HFFc6 (cell line): ENCODE measurements around the gene HTR6. TPM values are rescaled to one million over a fixed set of nuclear protein-coding genes. Genes with fewer than 3 reads are reported as not detected.

Experiments
- DNase-seq: peaks from one replicate; pipeline ENCODE4 v3.0.0-alpha.2; 2018
- H3K27ac Mint-ChIP-seq: 2 replicates; pipeline ENCODE4 v1.8.0; 2020; ENCODE audit warnings: mild to moderate bottlenecking, mixed read lengths
- H3K27me3 Mint-ChIP-seq: 2 replicates; pipeline ENCODE4 v1.8.0; 2021; ENCODE audit warnings: mild to moderate bottlenecking, moderate library complexity, mixed read lengths; ENCODE audit not compliant: insufficient read depth
- H3K36me3 Mint-ChIP-seq: 2 replicates; pipeline ENCODE4 v1.8.0; 2021; ENCODE audit warnings: low read depth, mixed read lengths
- H3K4me1 Mint-ChIP-seq: 2 replicates; pipeline ENCODE4 v1.8.0; 2020; ENCODE audit warnings: low read depth, mixed read lengths
- H3K4me3 Mint-ChIP-seq: 2 replicates; pipeline ENCODE4 v1.8.0; 2020; ENCODE audit warnings: mild to moderate bottlenecking, moderate library complexity, mixed read lengths
- H3K9me3 Mint-ChIP-seq: 2 replicates; pipeline ENCODE4 v1.8.0; 2020; ENCODE audit warnings: mild to moderate bottlenecking, mixed read lengths
- CTCF ChIP-seq: fragments of 200-600 bp; sonication (generic); IDR thresholded peaks from 2 replicates; pipeline ENCODE4 v1.5.0; 2021; ENCODE audit warnings: antibody characterized with exemption, mild to moderate bottlenecking
- total RNA-seq, 6 experiments: library from RNA; stranded (reverse); fragmentation: NEBNext Ultra II Directional; extraction: Animal tissue kit (Norgen Biotek cat#: 25700); gene quantifications; 2 replicates in 1 of 6; 3 replicates in 5 of 6; pipeline ENCODE4 v1.2.3, GENCODE V29; 2021

HTR6 gene
- total RNA-seq, 6 experiments from 2014 or later: not detected

GRCh38 chr1:19619697-19620384 is 44.8 kb upstream of the HTR6 start:
- no peaks in the 10 kb centered on the region for H3K27me3 Mint-ChIP-seq
- no peak for TF ChIP-seq CTCF
- peak overlapping the region; percentile 43; the same call in 1 of the 2 replicates for H3K27ac Mint-ChIP-seq
- no peak for DNase-seq
- peaks cover 18% of the 10 kb centered on the region; the same call in 1 of the 2 replicates for H3K36me3 Mint-ChIP-seq
- no peaks in the 10 kb centered on the region for H3K9me3 Mint-ChIP-seq
- no peak overlapping the region for H3K4me3 Mint-ChIP-seq
- H3K4me1 Mint-ChIP-seq: peaks cover 80% of the 10 kb centered on the region

- peak; percentile 39 for DNase-seq
- H3K4me1 Mint-ChIP-seq: peaks cover 72% of the 10 kb centered on the region
- no peaks in the 10 kb centered on the region for H3K27me3 Mint-ChIP-seq
- no peaks in the 10 kb centered on the region for H3K9me3 Mint-ChIP-seq
- H3K4me3 Mint-ChIP-seq: peak overlapping the region; percentile 27; the same call in 1 of the 2 replicates
- TF ChIP-seq CTCF: no peak
- H3K36me3 Mint-ChIP-seq: peaks cover 15% of the 10 kb centered on the region; the same call in 1 of the 2 replicates
- peak overlapping the region; percentile 83 for H3K27ac Mint-ChIP-seq
These were observed 43.9 kb upstream of the HTR6 start for GRCh38 chr1:19620786-19621185.

GRCh38 chr1:19621274-19621950 is 43.3 kb upstream of the HTR6 start:
- H3K27ac Mint-ChIP-seq: peak overlapping the region; percentile 83
- no peaks in the 10 kb centered on the region; the same call in 1 of the 2 replicates for H3K27me3 Mint-ChIP-seq
- TF ChIP-seq CTCF: no peak
- H3K4me3 Mint-ChIP-seq: peak overlapping the region; percentile 19
- H3K9me3 Mint-ChIP-seq: no peaks in the 10 kb centered on the region
- peaks cover 66% of the 10 kb centered on the region for H3K4me1 Mint-ChIP-seq
- DNase-seq: no peak
- peaks cover 19% of the 10 kb centered on the region for H3K36me3 Mint-ChIP-seq

- DNase-seq: peak; percentile 50
- Mint-ChIP-seq H3K9me3 (no peaks in the 10 kb centered on the region), H3K27me3 (no peaks in the 10 kb centered on the region; the same call in 1 of the 2 replicates)
These were observed 42.5 kb upstream of the HTR6 start for GRCh38 chr1:19622204-19622603.

GRCh38 chr1:19623523-19623922 is 41.2 kb upstream of the HTR6 start:
- H3K9me3 Mint-ChIP-seq: no peaks in the 10 kb centered on the region
- peak overlapping the region; percentile 49; the same call in 1 of the 2 replicates for H3K27ac Mint-ChIP-seq
- H3K4me3 Mint-ChIP-seq: no peak overlapping the region
- H3K27me3 Mint-ChIP-seq: no peaks in the 10 kb centered on the region; the same call in 1 of the 2 replicates
- no peak for TF ChIP-seq CTCF
- peaks cover 28% of the 10 kb centered on the region for H3K36me3 Mint-ChIP-seq
- no peak for DNase-seq
- H3K4me1 Mint-ChIP-seq: peaks cover 53% of the 10 kb centered on the region

More at GRCh38 chr1:19622204-19622603, 42.5 kb upstream of the HTR6 start:
- no peak for TF ChIP-seq CTCF
- Mint-ChIP-seq H3K4me3 (peak overlapping the region; percentile 1; the same call in 1 of the 2 replicates), H3K36me3 (peaks cover 24% of the 10 kb centered on the region), H3K4me1 (peaks cover 58% of the 10 kb centered on the region), H3K27ac (peak overlapping the region; percentile 83)
